Esophagus muscularis mucosa (tissue), 3 donors: ENCODE data around the gene AGER.

Experiments used
- POLR2A ChIP-seq: fragments of 450-650 bp; IDR thresholded peaks from one replicate; pipeline ENCODE4 v1.6.1; 2017; ENCODE audit warnings: antibody characterized with exemption, moderate library complexity, mild to moderate bottlenecking, low read depth
- TF ChIP-seq, protein P1 (sequence below), 3 experiments: fragments of 200-600 bp in 2 of 3; fragments of 450-650 bp in 1 of 3; sonication (generic) in 2 of 3; IDR thresholded peaks; one replicate each; pipeline ENCODE4 v1.5.1; 2017 to 2019; ENCODE audit warnings: antibody characterized with exemption in 3 of 3, mild to moderate bottlenecking in 2 of 3, moderate library complexity in 1 of 3

DNA sequence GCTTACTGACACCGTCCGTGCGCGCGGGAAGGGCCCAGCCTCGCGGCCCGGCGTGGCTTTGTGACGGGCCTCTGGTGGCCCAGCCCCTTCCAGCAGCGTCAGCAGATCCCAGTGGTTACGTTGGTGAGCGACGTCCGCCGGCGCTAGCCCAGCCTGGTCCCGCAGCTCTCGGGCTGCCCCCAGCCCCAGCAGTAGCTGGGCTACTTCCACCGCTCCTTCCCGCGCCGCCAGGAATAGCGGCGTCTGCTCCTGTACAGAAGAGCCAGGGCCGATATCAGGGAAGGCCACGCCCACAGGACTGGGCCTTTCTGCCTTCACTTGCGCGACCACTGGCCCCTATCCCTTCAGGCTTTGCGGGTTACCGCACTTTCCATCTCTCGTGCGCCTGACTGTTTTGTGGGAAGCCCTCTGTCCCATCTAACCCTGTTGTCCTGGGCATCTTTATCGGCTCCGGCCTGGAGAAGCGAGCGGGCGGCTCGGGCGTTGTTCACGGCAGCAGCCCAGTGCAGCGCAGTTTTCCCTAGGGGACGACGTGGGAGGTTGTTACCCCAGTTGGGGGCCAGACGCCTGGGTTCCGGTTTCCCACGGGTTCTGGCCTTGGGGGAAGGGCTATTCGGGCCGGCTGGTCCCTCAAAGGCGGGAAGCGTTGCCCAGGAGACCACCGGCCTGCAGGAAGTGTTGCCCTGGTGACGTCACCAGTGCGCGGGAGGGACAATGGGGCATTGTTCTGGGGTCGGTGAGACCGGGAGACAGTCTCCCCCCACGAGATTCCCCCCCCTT, 12.0 kb upstream of the AGER start:
- TF ChIP-seq, protein P1, sequence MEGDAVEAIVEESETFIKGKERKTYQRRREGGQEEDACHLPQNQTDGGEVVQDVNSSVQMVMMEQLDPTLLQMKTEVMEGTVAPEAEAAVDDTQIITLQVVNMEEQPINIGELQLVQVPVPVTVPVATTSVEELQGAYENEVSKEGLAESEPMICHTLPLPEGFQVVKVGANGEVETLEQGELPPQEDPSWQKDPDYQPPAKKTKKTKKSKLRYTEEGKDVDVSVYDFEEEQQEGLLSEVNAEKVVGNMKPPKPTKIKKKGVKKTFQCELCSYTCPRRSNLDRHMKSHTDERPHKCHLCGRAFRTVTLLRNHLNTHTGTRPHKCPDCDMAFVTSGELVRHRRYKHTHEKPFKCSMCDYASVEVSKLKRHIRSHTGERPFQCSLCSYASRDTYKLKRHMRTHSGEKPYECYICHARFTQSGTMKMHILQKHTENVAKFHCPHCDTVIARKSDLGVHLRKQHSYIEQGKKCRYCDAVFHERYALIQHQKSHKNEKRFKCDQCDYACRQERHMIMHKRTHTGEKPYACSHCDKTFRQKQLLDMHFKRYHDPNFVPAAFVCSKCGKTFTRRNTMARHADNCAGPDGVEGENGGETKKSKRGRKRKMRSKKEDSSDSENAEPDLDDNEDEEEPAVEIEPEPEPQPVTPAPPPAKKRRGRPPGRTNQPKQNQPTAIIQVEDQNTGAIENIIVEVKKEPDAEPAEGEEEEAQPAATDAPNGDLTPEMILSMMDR (IDR thresholded peaks at IDR 0.05) = no peak
- TF ChIP-seq POLR2A = peak; percentile 98
